ENCODE measurements around the gene MYO1H.
A peak's percentile ranks its signal among the peaks of the same experiment; 100 is the strongest.

MYO1H gene

DNA sequence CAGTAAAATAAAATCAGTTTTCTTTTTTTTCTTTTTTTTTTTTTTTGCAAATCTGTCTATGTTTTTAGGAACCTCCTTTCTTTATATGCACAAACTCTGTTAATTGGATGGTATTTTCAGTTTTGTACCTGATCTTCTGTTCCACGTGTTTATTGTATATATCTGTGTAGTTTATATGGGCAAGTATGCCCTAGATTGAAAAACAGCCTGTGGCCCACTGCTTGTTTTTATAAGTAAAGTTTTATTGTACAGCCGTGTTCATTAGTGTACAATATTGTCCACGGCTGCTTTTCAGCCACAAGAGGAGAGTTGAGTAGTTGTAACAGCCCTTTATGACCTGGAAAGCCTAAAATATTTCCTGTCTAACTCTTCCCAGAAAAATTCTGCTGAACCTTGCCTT is 18.7 kb upstream of the MYO1H start:
- H3K36me3 Mint-ChIP-seq (ENCODE audit: low read depth): no peaks in the 10 kb centered on the region
- no peak overlapping the region for H3K4me3 Mint-ChIP-seq
- H3K27ac Mint-ChIP-seq: no peak overlapping the region
- peaks cover 21% of the 10 kb centered on the region for H3K27me3 Mint-ChIP-seq
- H3K4me1 Mint-ChIP-seq (ENCODE audit: low read depth): no peaks in the 10 kb centered on the region
- DNase-seq: no peak
- no peaks in the 10 kb centered on the region for H3K9me3 Mint-ChIP-seq

DNA sequence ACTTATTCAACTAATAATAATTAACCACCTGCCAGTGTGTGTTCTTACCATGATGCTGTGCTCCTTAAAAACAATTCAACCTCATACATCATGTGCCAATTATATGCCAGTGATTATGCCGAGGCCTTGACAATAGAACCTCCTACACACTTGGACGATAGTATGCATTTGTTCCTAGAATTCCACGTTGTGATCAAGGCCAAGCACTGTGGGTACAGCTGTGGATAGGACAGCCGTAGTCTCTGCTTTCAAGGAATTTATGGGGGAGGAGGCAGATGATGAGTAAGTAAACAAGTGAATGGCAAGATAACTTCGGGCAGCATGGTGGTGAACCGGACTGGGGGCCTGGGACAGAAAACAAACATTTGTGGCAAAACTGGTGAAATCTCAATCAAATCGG is 18.0 kb upstream of the MYO1H start:
- H3K27me3 Mint-ChIP-seq: peaks cover 20% of the 10 kb centered on the region
- no peaks in the 10 kb centered on the region for H3K36me3 Mint-ChIP-seq (ENCODE audit: low read depth)
- no peak overlapping the region for H3K27ac Mint-ChIP-seq
- DNase-seq: no peak
- no peaks in the 10 kb centered on the region for H3K9me3 Mint-ChIP-seq
- no peak overlapping the region for H3K4me3 Mint-ChIP-seq
- no peaks in the 10 kb centered on the region for H3K4me1 Mint-ChIP-seq (ENCODE audit: low read depth)

DNA sequence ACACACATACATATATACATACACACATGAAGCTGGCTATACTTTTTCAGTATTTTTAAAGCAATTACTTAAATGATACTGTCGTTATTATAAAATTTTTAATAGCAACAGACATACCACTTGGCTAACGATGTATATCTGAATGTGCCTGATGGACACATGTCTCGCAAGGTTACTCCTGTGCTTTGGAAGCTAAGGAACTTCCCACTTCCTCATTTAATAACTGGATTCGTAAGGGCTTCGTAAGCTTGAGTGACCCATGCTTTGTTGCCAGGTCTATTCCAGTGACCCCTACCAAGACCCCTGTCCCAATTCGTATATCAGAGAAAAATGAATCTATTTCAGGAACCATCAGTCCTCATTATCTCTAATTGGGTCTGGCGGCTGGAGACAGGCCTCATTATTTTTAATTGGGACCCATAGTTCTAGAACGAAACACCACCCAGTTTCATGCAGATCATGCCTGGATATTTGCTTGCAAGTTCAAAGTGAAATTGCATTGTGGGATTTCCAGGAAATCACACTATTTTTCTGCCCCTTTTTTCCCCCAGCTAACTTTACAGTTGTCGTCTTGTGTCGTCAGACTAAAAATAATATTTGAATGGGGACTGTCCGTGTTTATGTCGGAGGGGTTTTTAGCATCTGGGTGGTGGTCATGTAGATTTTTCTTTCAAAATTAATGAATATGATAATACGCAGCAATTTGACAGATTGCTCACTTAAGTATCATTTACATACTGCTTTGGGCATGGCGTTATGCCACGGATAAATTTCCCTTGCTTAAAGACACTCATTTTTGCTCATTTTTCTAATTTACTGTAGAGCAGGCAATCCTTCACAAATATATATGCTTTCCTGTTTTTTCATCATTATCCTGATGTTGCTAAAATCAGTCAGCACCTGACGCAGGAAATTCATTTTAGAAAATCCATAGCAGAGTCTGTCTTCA is 17.1 kb upstream of the MYO1H start:
- DNase-seq: no peak
- no peak overlapping the region for H3K4me3 Mint-ChIP-seq
- no peaks in the 10 kb centered on the region for H3K9me3 Mint-ChIP-seq
- H3K27ac Mint-ChIP-seq: no peak overlapping the region
- H3K4me1 Mint-ChIP-seq (ENCODE audit: low read depth): no peaks in the 10 kb centered on the region
- H3K36me3 Mint-ChIP-seq (ENCODE audit: low read depth): no peaks in the 10 kb centered on the region
- peaks cover 20% of the 10 kb centered on the region for H3K27me3 Mint-ChIP-seq

DNA sequence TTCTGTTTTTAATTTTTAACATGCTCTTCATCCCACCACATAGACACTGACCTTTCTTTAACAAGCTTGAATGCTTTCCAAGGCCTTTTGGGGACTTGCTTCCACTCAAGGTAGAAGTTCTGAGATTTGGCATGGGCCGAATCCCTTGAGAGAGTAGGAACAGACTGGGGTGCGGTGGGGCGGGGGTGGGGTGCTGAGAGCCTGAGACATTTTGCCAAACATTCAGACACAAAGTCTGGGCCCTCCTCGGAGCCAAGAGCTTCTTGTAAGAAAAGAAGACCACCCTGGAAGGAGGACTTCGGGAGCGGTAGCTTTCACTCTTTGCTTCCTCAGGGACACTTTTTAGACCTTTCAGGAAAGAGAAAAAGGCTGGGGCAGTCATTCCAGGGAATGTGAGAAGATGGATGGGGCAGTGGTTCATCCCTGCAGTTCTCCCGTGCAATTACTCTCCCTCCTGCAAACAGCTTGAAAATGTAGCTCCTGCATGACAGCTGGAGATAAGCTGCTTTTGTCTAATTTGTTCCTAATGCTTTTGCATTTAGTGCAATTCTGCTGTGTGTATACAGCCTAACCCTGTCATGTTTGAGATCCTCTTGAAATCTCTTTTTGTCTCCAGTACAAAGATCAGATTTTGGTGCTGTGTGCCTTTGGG is 16.3 kb upstream of the MYO1H start:
- H3K27ac Mint-ChIP-seq: no peak overlapping the region
- H3K27me3 Mint-ChIP-seq: peaks cover 28% of the 10 kb centered on the region
- no peaks in the 10 kb centered on the region for H3K4me1 Mint-ChIP-seq (ENCODE audit: low read depth)
- no peak overlapping the region for H3K4me3 Mint-ChIP-seq
- no peaks in the 10 kb centered on the region for H3K36me3 Mint-ChIP-seq (ENCODE audit: low read depth)
- no peaks in the 10 kb centered on the region for H3K9me3 Mint-ChIP-seq
- DNase-seq: no peak

DNA sequence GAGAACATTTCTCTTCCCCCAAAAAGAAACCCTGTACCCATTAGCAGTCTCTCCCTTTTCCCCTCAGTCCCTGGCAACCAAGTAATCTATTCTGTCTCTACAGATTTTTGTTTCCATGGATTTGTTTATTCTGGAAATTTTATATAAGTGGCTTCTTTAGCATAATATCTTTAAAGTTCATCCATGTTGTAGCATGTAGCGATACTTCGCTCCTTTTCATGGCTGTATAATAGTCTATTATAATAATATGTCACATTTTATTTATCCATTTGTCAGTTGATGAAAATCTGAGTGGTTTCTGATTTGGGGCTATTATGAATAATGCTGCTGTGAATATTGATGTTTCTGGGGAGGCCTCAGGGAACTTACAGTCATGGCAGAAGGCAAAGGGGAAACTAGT is 12.8 kb upstream of the MYO1H start:
- Mint-ChIP-seq H3K4me3 (no peak overlapping the region), H3K27me3 (peaks cover 50% of the 10 kb centered on the region), H3K27ac (no peak overlapping the region), H3K4me1 (ENCODE audit: low read depth) (no peaks in the 10 kb centered on the region), H3K36me3 (ENCODE audit: low read depth) (no peaks in the 10 kb centered on the region), H3K9me3 (no peaks in the 10 kb centered on the region)
- no peak for DNase-seq

DNA sequence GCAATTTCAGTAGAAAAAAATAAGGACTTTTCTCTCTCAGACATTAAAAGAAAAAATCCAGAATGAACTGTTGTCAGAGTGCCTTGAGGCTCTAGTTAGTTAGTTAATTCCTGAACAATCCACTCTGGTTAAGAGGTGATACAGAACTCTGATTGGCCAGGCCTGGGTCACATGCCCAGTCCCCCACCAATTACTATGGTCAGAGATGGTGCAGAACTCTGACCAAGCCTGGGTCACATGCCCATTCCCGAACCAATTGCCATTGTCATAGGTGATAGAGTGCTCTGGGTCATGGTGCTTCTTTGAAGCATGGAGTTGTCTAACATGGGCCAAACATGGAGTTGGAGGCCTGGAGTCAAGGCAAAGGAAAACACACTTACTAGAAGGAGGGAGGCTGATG is 11.1 kb upstream of the MYO1H start:
- Mint-ChIP-seq H3K27ac (no peak overlapping the region), H3K27me3 (peaks cover 48% of the 10 kb centered on the region), H3K9me3 (no peaks in the 10 kb centered on the region), H3K4me1 (ENCODE audit: low read depth) (no peaks in the 10 kb centered on the region), H3K36me3 (ENCODE audit: low read depth) (no peaks in the 10 kb centered on the region), H3K4me3 (no peak overlapping the region)
- DNase-seq: no peak

DNA sequence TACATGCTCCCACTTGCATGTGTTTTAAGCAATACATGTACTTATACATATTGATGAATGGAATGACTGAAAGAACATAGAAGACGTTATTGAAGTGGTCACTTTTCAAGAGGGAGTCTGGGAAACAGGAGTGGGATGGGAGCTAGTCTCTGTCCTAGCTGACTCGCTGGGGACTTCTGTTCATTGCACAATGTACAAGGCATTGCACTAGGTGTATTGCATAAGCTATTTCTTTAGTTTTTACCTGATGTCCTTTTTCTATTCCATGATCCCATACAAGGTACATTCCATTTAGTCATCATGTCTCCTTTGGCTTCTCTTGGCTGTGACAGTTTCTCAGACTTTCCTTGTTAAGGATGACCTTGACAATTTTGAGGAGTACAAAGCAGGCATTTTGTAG is 4.0 kb upstream of the MYO1H start:
- peaks cover 2% of the 10 kb centered on the region for H3K9me3 Mint-ChIP-seq
- H3K4me3 Mint-ChIP-seq: no peak overlapping the region

DNA sequence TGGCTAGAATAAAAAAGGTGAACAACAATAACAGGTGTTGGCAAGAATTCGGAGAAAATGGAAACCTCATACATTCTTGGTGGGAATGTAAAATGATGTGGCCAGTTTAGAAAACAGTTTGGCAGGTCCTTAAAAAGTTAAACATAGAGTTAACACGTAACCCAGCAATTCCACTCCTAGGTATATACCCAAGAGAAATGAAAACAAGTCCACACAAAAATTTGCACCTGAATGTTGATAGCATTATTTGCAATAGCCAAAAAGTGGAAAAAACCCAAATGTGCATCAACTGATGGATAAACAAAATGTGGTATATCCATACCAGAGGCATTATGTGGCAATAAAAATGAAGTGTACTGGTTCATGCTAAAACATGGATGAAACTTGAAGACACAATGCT is 2.3 kb upstream of the MYO1H start:
- H3K4me1 Mint-ChIP-seq (ENCODE audit: low read depth): no peaks in the 10 kb centered on the region
- DNase-seq: no peak
- H3K9me3 Mint-ChIP-seq: peaks cover 2% of the 10 kb centered on the region
- no peak overlapping the region for H3K4me3 Mint-ChIP-seq
- no peak overlapping the region for H3K27ac Mint-ChIP-seq
- peaks cover 33% of the 10 kb centered on the region for H3K27me3 Mint-ChIP-seq
- no peaks in the 10 kb centered on the region for H3K36me3 Mint-ChIP-seq (ENCODE audit: low read depth)

More for the DNA sequence above, 4.0 kb upstream of the MYO1H start:
- DNase-seq: no peak
- no peaks in the 10 kb centered on the region for H3K36me3 Mint-ChIP-seq (ENCODE audit: low read depth)
- H3K27ac Mint-ChIP-seq: no peak overlapping the region
- no peaks in the 10 kb centered on the region for H3K4me1 Mint-ChIP-seq (ENCODE audit: low read depth)
- peaks cover 40% of the 10 kb centered on the region for H3K27me3 Mint-ChIP-seq

DNA sequence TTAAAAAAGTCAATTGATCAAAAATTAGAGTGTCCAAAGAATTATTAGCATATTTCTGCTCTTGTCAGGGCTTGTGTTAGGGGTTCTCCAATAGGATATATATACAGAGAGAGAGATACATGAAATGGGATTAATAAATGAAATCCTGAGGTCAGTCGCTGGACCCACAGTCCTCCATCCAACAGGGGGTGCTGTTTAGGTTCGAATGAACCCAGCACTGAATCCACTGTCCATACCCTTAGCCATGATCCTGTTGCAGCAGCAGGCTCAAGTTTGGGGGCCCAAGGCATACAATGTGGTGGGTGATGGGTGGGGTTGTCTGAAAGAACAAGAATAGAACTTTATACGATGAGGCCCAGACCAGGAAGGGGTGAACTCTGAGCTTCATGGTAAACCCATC is 780 bp upstream of the MYO1H start:
- Mint-ChIP-seq H3K27ac (no peak overlapping the region), H3K4me3 (no peak overlapping the region), H3K36me3 (ENCODE audit: low read depth) (no peaks in the 10 kb centered on the region), H3K9me3 (peaks cover 2% of the 10 kb centered on the region), H3K4me1 (ENCODE audit: low read depth) (no peaks in the 10 kb centered on the region), H3K27me3 (peaks cover 36% of the 10 kb centered on the region)
- DNase-seq: no peak

DNA sequence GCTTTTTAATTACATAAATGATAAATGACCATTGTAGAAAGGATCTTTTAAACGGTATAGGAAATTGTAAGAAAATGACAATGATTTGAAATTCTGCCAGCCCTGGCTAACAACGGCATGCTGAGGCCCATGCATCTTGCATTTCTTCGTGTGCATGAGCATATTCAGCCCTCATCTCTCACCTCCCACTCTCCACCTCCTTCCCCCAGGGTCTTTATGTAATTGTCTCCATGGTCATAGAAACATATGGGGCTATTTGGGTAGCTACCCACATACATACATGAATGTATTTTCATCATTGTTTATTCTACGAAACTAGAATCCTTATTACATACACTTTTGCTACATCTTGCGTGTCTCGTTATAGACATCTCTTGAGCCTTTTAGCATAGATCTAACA is 4.5 kb downstream of the MYO1H start:
- Mint-ChIP-seq H3K27me3 (peaks cover 29% of the 10 kb centered on the region), H3K36me3 (ENCODE audit: low read depth) (no peaks in the 10 kb centered on the region), H3K4me1 (ENCODE audit: low read depth) (no peaks in the 10 kb centered on the region), H3K27ac (no peak overlapping the region), H3K9me3 (no peaks in the 10 kb centered on the region), H3K4me3 (no peak overlapping the region)
- no peak for DNase-seq

DNA sequence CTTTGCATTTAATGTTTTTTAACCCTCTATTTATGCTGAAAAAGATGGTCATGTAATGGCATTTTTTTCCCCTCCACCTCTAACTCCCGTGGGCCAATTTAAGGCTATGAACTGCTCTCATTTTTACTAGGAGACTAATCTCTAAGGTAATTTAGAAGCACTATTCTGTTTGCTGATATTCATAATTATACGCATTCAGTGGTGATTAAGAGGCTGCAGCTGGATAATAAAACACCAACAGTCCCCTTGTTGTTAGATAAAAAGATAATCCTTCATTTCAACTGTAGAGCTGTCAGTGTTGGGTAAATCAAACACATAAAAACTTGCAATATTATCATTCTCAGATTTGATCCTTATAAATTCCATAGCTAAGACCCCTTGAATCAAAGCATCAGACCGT is 8.9 kb downstream of the MYO1H start:
- Mint-ChIP-seq H3K27me3 (peaks cover 41% of the 10 kb centered on the region), H3K9me3 (no peaks in the 10 kb centered on the region)

DNA sequence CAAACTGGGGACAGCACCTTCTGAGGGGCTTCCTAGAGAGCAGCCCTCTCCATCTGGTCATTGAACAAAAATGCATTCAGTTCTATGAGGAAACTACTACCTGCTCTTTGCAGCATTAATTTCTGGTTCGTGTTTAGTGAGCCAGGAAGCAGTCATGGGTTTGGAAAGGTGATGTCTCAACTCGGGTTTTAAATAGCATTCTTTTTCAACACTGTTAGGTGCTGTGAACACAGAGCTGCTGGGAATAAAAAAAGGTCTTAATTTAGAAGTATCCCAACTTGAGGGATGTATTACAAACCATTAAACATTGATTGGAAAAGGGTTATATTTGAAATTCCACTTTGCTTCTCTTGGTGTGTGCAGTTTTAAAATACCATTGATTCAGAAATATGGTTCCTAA is 9.3 kb downstream of the MYO1H start:
- Mint-ChIP-seq H3K27me3 (peaks cover 38% of the 10 kb centered on the region), H3K36me3 (ENCODE audit: low read depth) (no peaks in the 10 kb centered on the region), H3K9me3 (no peaks in the 10 kb centered on the region), H3K4me3 (no peak overlapping the region), H3K4me1 (ENCODE audit: low read depth) (peaks cover 13% of the 10 kb centered on the region), H3K27ac (no peak overlapping the region)
- DNase-seq: no peak

More for the DNA sequence above, 8.9 kb downstream of the MYO1H start:
- Mint-ChIP-seq H3K27ac (no peak overlapping the region), H3K36me3 (ENCODE audit: low read depth) (no peaks in the 10 kb centered on the region), H3K4me1 (ENCODE audit: low read depth) (peaks cover 13% of the 10 kb centered on the region), H3K4me3 (no peak overlapping the region)
- no peak for DNase-seq

DNA sequence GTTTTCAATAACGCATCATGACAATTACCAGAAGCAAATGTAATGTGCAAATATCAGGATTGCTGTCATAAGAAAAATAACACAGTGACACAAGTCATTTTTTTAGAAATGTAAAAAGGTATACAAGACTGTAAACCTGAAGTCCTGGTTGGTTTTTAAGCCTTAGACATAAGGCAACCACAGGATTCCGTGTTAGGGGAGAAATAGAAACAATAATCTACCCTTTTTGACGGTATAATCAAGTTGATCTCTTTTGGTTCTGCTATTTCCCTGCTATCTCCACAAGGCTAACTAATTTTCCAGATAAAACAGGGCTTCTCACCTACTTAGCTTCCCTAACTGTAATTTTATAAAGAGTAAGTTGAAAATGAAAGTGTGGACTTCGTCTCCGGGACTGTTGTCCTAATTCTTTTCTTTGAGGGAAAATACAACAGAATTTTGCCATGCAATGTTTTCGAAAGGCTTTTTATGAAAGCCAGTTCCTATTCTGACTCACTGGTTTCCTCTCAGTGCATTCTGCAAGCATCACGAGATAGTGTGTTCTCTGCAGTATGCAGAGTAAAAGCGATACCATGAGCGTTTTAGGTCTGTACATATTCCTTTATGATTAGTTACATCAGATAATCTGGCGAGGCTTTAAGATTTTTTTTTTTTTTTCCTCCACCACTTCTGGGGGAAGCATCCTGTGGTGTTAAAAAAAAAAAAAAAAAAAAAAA is 10.6 kb downstream of the MYO1H start:
- peaks cover 13% of the 10 kb centered on the region for H3K4me1 Mint-ChIP-seq (ENCODE audit: low read depth)
- H3K27me3 Mint-ChIP-seq: peaks cover 44% of the 10 kb centered on the region
- DNase-seq: no peak
- peak overlapping the region; percentile 12 for H3K27ac Mint-ChIP-seq
- H3K4me3 Mint-ChIP-seq: peak overlapping the region; percentile 28
- H3K36me3 Mint-ChIP-seq (ENCODE audit: low read depth): no peaks in the 10 kb centered on the region
- no peaks in the 10 kb centered on the region for H3K9me3 Mint-ChIP-seq

DNA sequence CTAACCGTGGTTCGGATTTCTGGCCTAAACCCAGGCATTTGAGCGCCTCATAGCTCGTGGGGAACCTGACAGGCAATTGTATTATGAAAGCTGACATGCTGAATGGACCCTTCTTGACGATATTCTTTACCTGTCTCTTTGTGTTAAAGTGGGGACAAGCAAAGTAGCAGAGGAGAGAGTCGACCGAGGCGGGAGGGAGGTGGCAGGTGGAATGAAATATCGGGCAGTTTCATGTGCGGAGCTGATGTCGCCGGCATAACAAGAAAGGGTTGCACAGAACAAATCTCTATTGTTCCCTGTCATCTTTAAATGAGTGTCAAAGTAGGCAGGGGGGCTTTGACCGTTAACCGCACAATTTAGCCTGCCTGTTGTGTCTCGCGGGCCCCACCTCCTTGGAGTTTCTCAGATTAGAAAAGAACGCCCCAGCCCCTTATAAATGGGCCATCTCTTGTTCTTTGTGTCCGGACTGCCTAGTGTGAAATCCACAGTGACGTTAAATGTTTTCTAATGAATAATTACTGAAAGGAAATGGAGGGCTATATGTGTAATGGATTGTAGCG is 11.5 kb downstream of the MYO1H start:
- H3K27ac Mint-ChIP-seq: no peak overlapping the region
- H3K4me1 Mint-ChIP-seq (ENCODE audit: low read depth): peaks cover 13% of the 10 kb centered on the region
- H3K27me3 Mint-ChIP-seq: peaks cover 42% of the 10 kb centered on the region
- DNase-seq: no peak
- H3K9me3 Mint-ChIP-seq: no peaks in the 10 kb centered on the region
- no peak overlapping the region for H3K4me3 Mint-ChIP-seq
- H3K36me3 Mint-ChIP-seq (ENCODE audit: low read depth): no peaks in the 10 kb centered on the region
